ENCODE results near the gene SPACA7. TPM values are rescaled to one million over a fixed set of nuclear protein-coding genes. Genes with fewer than 3 reads are reported as not detected.

The SPACA7 gene
- total RNA-seq, 3 donors from 2014 or later (not counting 1 experiment from before 2014, with no cell fraction given): not detected

- WGBS (ENCODE audit: insufficient coverage): 88% methylated on average over 30 of the region's 32 CpGs
- TF ChIP-seq CTCF (IDR thresholded peaks at IDR 0.05): no peak
- no peak for ATAC-seq
- H3K36me3 ChIP-seq (ENCODE audit: control insufficient read depth, insufficient read depth, low read length): no peaks in the 10 kb centered on the region
- Mint-ChIP-seq H3K27ac (no peak overlapping the region), H3K36me3 (no peaks in the 10 kb centered on the region), H3K27me3 (ENCODE audit: low read depth in 2 of 2) (peaks cover 3 to 11% of the 10 kb centered on the region in 2 donors), H3K9me3 (peaks cover 0 to 8% of the 10 kb centered on the region in 2 donors), H3K4me3 (no peak overlapping the region), H3K4me1 (no peaks in the 10 kb centered on the region)
- no peaks in the 10 kb centered on the region for H3K9me3 ChIP-seq (ENCODE audit: control insufficient read depth, insufficient read depth, low read length)
- no peaks in the 10 kb centered on the region for H3K4me1 ChIP-seq (ENCODE audit: control insufficient read depth, insufficient read depth, low read length)
- intact Hi-C loops (cut with micrococcal nuclease): no loop called here
- no peaks in the 10 kb centered on the region for H3K27me3 ChIP-seq (ENCODE audit: control insufficient read depth, insufficient read depth, low read length)
- H3K27ac ChIP-seq (ENCODE audit: low read length): no peak overlapping the region
- no peak for DNase-seq
- no peak overlapping the region for H3K4me3 ChIP-seq (ENCODE audit: low read length)
These were observed 21.6 kb upstream of the SPACA7 start for GRCh38 chr13:112354330-112355273.

GRCh38 chr13:112355274-112355838 is 20.8 kb upstream of the SPACA7 start:
- Mint-ChIP-seq H3K9me3 (peaks cover 0 to 8% of the 10 kb centered on the region in 2 donors), H3K36me3 (no peaks in the 10 kb centered on the region), H3K27me3 (ENCODE audit: low read depth in 2 of 2) (peaks cover 3 to 11% of the 10 kb centered on the region in 2 donors), H3K4me3 (no peak overlapping the region), H3K4me1 (no peaks in the 10 kb centered on the region), H3K27ac (no peak overlapping the region)
- intact Hi-C loops (cut with micrococcal nuclease): no loop called here
- no peaks in the 10 kb centered on the region for H3K4me1 ChIP-seq (ENCODE audit: control insufficient read depth, insufficient read depth, low read length)
- no peak for TF ChIP-seq CTCF (IDR thresholded peaks at IDR 0.05)
- no peak overlapping the region for H3K4me3 ChIP-seq (ENCODE audit: low read length)
- WGBS (ENCODE audit: insufficient coverage): 81% methylated on average over 15 of the region's 15 CpGs
- ATAC-seq: no peak
- no peaks in the 10 kb centered on the region for H3K27me3 ChIP-seq (ENCODE audit: control insufficient read depth, insufficient read depth, low read length)
- no peaks in the 10 kb centered on the region for H3K36me3 ChIP-seq (ENCODE audit: control insufficient read depth, insufficient read depth, low read length)
- H3K9me3 ChIP-seq (ENCODE audit: control insufficient read depth, insufficient read depth, low read length): no peaks in the 10 kb centered on the region
- no peak for DNase-seq
- no peak overlapping the region for H3K27ac ChIP-seq (ENCODE audit: low read length)

- intact Hi-C loops (cut with micrococcal nuclease): no loop called here
These were observed 20.0 kb upstream of the SPACA7 start for GRCh38 chr13:112356190-112356589.

More at GRCh38 chr13:112356190-112356589, 20.0 kb upstream of the SPACA7 start:
- TF ChIP-seq CTCF (IDR thresholded peaks at IDR 0.05): no peak
- Mint-ChIP-seq H3K4me1 (no peaks in the 10 kb centered on the region), H3K4me3 (no peak overlapping the region), H3K9me3 (peaks cover 0 to 8% of the 10 kb centered on the region in 2 donors), H3K36me3 (no peaks in the 10 kb centered on the region), H3K27me3 (ENCODE audit: low read depth in 2 of 2) (peaks cover 3 to 8% of the 10 kb centered on the region in 2 donors), H3K27ac (no peak overlapping the region)
- Histone ChIP-seq H3K27me3 (ENCODE audit: control insufficient read depth, insufficient read depth, low read length) (no peaks in the 10 kb centered on the region), H3K4me3 (ENCODE audit: low read length) (no peak overlapping the region), H3K4me1 (ENCODE audit: control insufficient read depth, insufficient read depth, low read length) (no peaks in the 10 kb centered on the region), H3K9me3 (ENCODE audit: control insufficient read depth, insufficient read depth, low read length) (no peaks in the 10 kb centered on the region), H3K27ac (ENCODE audit: low read length) (no peak overlapping the region), H3K36me3 (ENCODE audit: control insufficient read depth, insufficient read depth, low read length) (no peaks in the 10 kb centered on the region)
- ATAC-seq (no peak), DNase-seq (no peak)
- 86% methylated on average over 13 of the region's 13 CpGs for WGBS (ENCODE audit: insufficient coverage)
